Liver (tissue), 9 donors: ENCODE results near the gene SMYD3. TPM values are rescaled to one million over a fixed set of nuclear protein-coding genes. Genes with fewer than 3 reads are reported as not detected.
A peak's percentile ranks its signal among the peaks of the same experiment; 100 is the strongest.
"Not testable (repeated sequence)": the region's sequence is repeated elsewhere in the genome, so short reads cannot be mapped to it uniquely, and the experiment has no call there.

ENCODE experiments used
- DNase-seq: peaks from one replicate; pipeline ENCODE4 v3.0.0-alpha.2; 2017; ENCODE audit warnings: low spot score
- H3K27ac ChIP-seq, 2 donors: one replicate each; pipeline ENCODE4 v1.7.0; 2013; ENCODE audit warnings: inconsistent platforms in 2 of 2, low read length in 2 of 2, control low read depth in 1 of 2, low read depth in 1 of 2, mild to moderate bottlenecking in 1 of 2
- H3K27me3 ChIP-seq, 4 donors: one replicate each; pipeline versions ENCODE4 v1.6.1 to v1.7.0; 2013; ENCODE audit warnings: low read length in 3 of 4, inconsistent platforms in 1 of 4, mild to moderate bottlenecking in 1 of 4, moderate library complexity in 1 of 4; ENCODE audit not compliant: control insufficient read depth in 4 of 4, insufficient read depth in 4 of 4
- H3K36me3 ChIP-seq, 4 donors: one replicate each; pipeline versions ENCODE4 v1.6.1 to v1.7.0; 2013; ENCODE audit warnings: low read length in 3 of 4, mild to moderate bottlenecking in 3 of 4, low read depth in 1 of 4, moderate library complexity in 1 of 4; ENCODE audit not compliant: control insufficient read depth in 4 of 4, insufficient read depth in 3 of 4
- H3K4me1 ChIP-seq, 4 donors: one replicate each; pipeline versions ENCODE4 v1.6.1 to v1.7.0; 2013; ENCODE audit warnings: low read length in 3 of 4, mild to moderate bottlenecking in 3 of 4, moderate library complexity in 1 of 4; ENCODE audit not compliant: control insufficient read depth in 4 of 4, insufficient read depth in 4 of 4
- H3K4me3 ChIP-seq, 3 donors: one replicate each; pipeline versions ENCODE4 v1.6.1 to v1.7.0; 2013; ENCODE audit warnings: low read length in 3 of 3, control low read depth in 1 of 3, low read depth in 1 of 3, mild to moderate bottlenecking in 1 of 3
- H3K9ac ChIP-seq, 2 donors: one replicate each; pipeline ENCODE4 v1.7.0; 2013; ENCODE audit warnings: low read length in 2 of 2, mild to moderate bottlenecking in 2 of 2, moderate library complexity in 2 of 2, control low read depth in 1 of 2, low read depth in 1 of 2
- H3K9me3 ChIP-seq, 4 donors: one replicate each; pipeline versions ENCODE4 v1.6.1 to v1.7.0; 2013; ENCODE audit warnings: low read length in 3 of 4; ENCODE audit not compliant: control insufficient read depth in 4 of 4
- ATF3 ChIP-seq: IDR thresholded peaks from 2 replicates; pipeline ENCODE4 v1.6.1; 2016; ENCODE audit warnings: antibody characterized with exemption
- EGR1 ChIP-seq, 2 donors: IDR thresholded peaks; 2 replicates each; pipeline ENCODE4 v1.6.1; 2016 to 2018; ENCODE audit warnings: antibody characterized with exemption in 2 of 2, low read depth in 2 of 2
- FOXA1 ChIP-seq: IDR thresholded peaks from 2 replicates; pipeline ENCODE4 v1.6.1; 2016; ENCODE audit warnings: antibody characterized with exemption
- GABPA ChIP-seq, 2 donors: IDR thresholded peaks in 1 of 2; conservative IDR thresholded peaks in 1 of 2; 2 replicates each; pipeline ENCODE4 v1.6.1; 2016; ENCODE audit warnings: antibody characterized with exemption in 2 of 2, mild to moderate bottlenecking in 1 of 2, moderate library complexity in 1 of 2
- HNF4A ChIP-seq, 2 donors: conservative IDR thresholded peaks; 2 replicates each; pipeline ENCODE4 v1.6.1; 2016; ENCODE audit warnings: antibody characterized with exemption in 2 of 2, mild to moderate bottlenecking in 2 of 2
- HNF4G ChIP-seq: IDR thresholded peaks from 2 replicates; pipeline ENCODE4 v1.6.1; 2016; ENCODE audit warnings: antibody characterized with exemption
- JUND ChIP-seq, 2 donors: IDR thresholded peaks; 2 replicates each; pipeline ENCODE4 v1.6.1; 2016; ENCODE audit warnings: antibody characterized with exemption in 2 of 2
- MAX ChIP-seq: IDR thresholded peaks from 2 replicates; pipeline ENCODE4 v1.6.1; 2016; ENCODE audit warnings: antibody characterized with exemption
- NR2F2 ChIP-seq: IDR thresholded peaks from 2 replicates; pipeline ENCODE4 v1.6.1; 2016; ENCODE audit warnings: antibody characterized with exemption
- RAD21 ChIP-seq, 2 donors: IDR thresholded peaks; 2 replicates each; pipeline ENCODE4 v1.6.1; 2016; ENCODE audit warnings: antibody characterized with exemption in 2 of 2, mild to moderate bottlenecking in 2 of 2
- REST ChIP-seq: IDR thresholded peaks from 2 replicates; pipeline ENCODE4 v1.6.1; 2016; ENCODE audit warnings: antibody characterized with exemption, mild to moderate bottlenecking
- RXRA ChIP-seq, 2 donors: IDR thresholded peaks; 2 replicates each; pipeline ENCODE4 v1.6.1; 2017 to 2018; ENCODE audit warnings: antibody characterized with exemption in 2 of 2, mild to moderate bottlenecking in 1 of 2
- SP1 ChIP-seq: IDR thresholded peaks from 2 replicates; pipeline ENCODE4 v1.6.1; 2018; ENCODE audit warnings: antibody characterized with exemption, mild to moderate bottlenecking
- TAF1 ChIP-seq: conservative IDR thresholded peaks from 2 replicates; pipeline ENCODE4 v1.6.1; 2016; ENCODE audit warnings: antibody characterized with exemption, mild to moderate bottlenecking
- YY1 ChIP-seq: IDR thresholded peaks from 2 replicates; pipeline ENCODE4 v1.6.1; 2016; ENCODE audit warnings: antibody characterized with exemption, mild to moderate bottlenecking
- ZBTB33 ChIP-seq: IDR thresholded peaks from 2 replicates; pipeline ENCODE4 v1.6.1; 2016; ENCODE audit warnings: antibody characterized with exemption
- WGBS: extraction: QIAGEN DNeasy Blood & Tissue Kit; methylation state at CpG from one replicate; pipeline ENCODE4 v1.1.7; 2013; 5-methylcytosine and 5-hydroxymethylcytosine counted together
- polyA plus RNA-seq, 2 donors: library from polyadenylated mRNA; stranded (reverse) in 1 of 2; unstranded in 1 of 2; fragments of 200-250 nt in 1 of 2; fragments of >200 nt in 1 of 2; fragmentation: Nextera tagmentation in 1 of 2; extraction: Ambion mirVana in 1 of 2; gene quantifications; one replicate each; pipeline versions ENCODE4 v1.2.1 to v1.2.3, GENCODE V29; 2013 to 2015
- total RNA-seq, 2 donors: library from RNA; depleted of rRNA; stranded (reverse); fragments of >200 nt; gene quantifications; one replicate each; pipeline ENCODE4 v1.2.3, GENCODE V29; 2014
- donor health status: healthy.
- donor health status: healthy.
- donor health status: healthy.
- donor health status: healthy.
- donor health status: healthy.

Gene SMYD3
- total and polyA plus RNA-seq, 4 donors = 3.1 to 9.1 (median 8.0) TPM

- WGBS = 77% methylated on average over 3 of the region's 3 CpGs
- H3K36me3 ChIP-seq, H3K27me3 ChIP-seq, H3K9ac ChIP-seq, H3K27ac ChIP-seq, H3K9me3 ChIP-seq, H3K4me3 ChIP-seq, DNase-seq, H3K4me1 ChIP-seq: not testable (repeated sequence)
- peak; percentile 32 for TF ChIP-seq NR2F2
Measured at GRCh38 chr1:246357014-246357598, 150.0 kb downstream of the SMYD3 start.

- H3K4me3 ChIP-seq = no peak overlapping the region
- H3K36me3 ChIP-seq = no peaks in the 10 kb centered on the region
- H3K27me3 ChIP-seq = no peaks in the 10 kb centered on the region
- no peak overlapping the region for H3K27ac ChIP-seq
- no peak for TF ChIP-seq ZBTB33
- no peak for TF ChIP-seq EGR1 (IDR thresholded peaks at IDR 0.05; ENCODE audit: low read depth in 2 of 2)
- TF ChIP-seq TAF1 = no peak
- no peak for TF ChIP-seq YY1
- TF ChIP-seq NR2F2 = no peak
- TF ChIP-seq REST = no peak
- TF ChIP-seq MAX = no peak
- TF ChIP-seq GABPA (IDR thresholded peaks at IDR 0.05 in 1 of 2, conservative IDR thresholded peaks at IDR 0.05 in 1 of 2) = no peak
- no peak for TF ChIP-seq ATF3
- no peak for TF ChIP-seq RAD21 (IDR thresholded peaks at IDR 0.05)
- TF ChIP-seq HNF4A (conservative IDR thresholded peaks at IDR 0.05) = no peak
- no peak for TF ChIP-seq HNF4G
- no peak for TF ChIP-seq FOXA1
- no peak for TF ChIP-seq JUND (IDR thresholded peaks at IDR 0.05)
- TF ChIP-seq SP1 = no peak
- TF ChIP-seq RXRA (IDR thresholded peaks at IDR 0.05) = no peak
- no peak for DNase-seq
- no peak overlapping the region for H3K9ac ChIP-seq
- 95% methylated on average over 8 of the region's 8 CpGs for WGBS
- no peaks in the 10 kb centered on the region for H3K4me1 ChIP-seq
- no peaks in the 10 kb centered on the region for H3K9me3 ChIP-seq
Measured at GRCh38 chr1:246355411-246356230, 151.5 kb downstream of the SMYD3 start.
